ENCODE measurements around the gene GTF3C5.

The GTF3C5 gene

GRCh38 chr9:133030317-133031129, at the start of gene GTF3C5:
TSS of gene GTF3C5 (plus strand) at chr9:133030997. CDS start at chr9:133031012, 15 bp downstream.
- Histone ChIP-seq H3K27ac (peak within 1 kb of the TSS; percentile 58), H3K4me1 (ENCODE audit: low read depth, poor library complexity, severe bottlenecking) (peaks cover 9% of the 10 kb centered on the region), H3K4me2 (peak within 1 kb of the TSS; percentile 76), H3K27me3 (ENCODE audit: insufficient read depth, low read depth) (no peaks in the 10 kb centered on the region), H3K9ac (peak within 1 kb of the TSS; percentile 71), H3K79me2 (ENCODE audit: insufficient read depth, low read depth) (peaks cover 46% of the 10 kb centered on the region), H3K4me3 (IDR thresholded peaks at IDR 0.05; ENCODE audit: insufficient read depth, low read depth, low read length) (no peak within 1 kb of the TSS), H2AFZ (ENCODE audit: low read depth) (peak within 1 kb of the TSS; percentile 79), H3K36me3 (ENCODE audit: insufficient read depth) (no peaks in the 10 kb centered on the region), H4K20me1 (ENCODE audit: insufficient read depth) (no peaks in the 10 kb centered on the region)
- no peak; the same call in 1 of the 2 replicates for TF ChIP-seq CTCF (conservative IDR thresholded peaks at IDR 0.05; ENCODE audit: low read depth, low read length)

GRCh38 chr9:132982458-132982857, 48.3 kb upstream of the GTF3C5 start:
- Histone ChIP-seq H3K27me3 (ENCODE audit: insufficient read depth, low read depth) (peaks cover 89% of the 10 kb centered on the region), H3K27ac (no peak overlapping the region), H3K9ac (no peak overlapping the region), H4K20me1 (ENCODE audit: insufficient read depth) (no peaks in the 10 kb centered on the region), H3K36me3 (ENCODE audit: insufficient read depth) (no peaks in the 10 kb centered on the region), H2AFZ (ENCODE audit: low read depth) (no peak overlapping the region), H3K4me1 (ENCODE audit: low read depth, poor library complexity, severe bottlenecking) (no peaks in the 10 kb centered on the region), H3K4me3 (IDR thresholded peaks at IDR 0.05; ENCODE audit: insufficient read depth, low read depth, low read length) (no peak overlapping the region), H3K79me2 (ENCODE audit: insufficient read depth, low read depth) (no peaks in the 10 kb centered on the region), H3K4me2 (no peak overlapping the region)
- TF ChIP-seq CTCF (conservative IDR thresholded peaks at IDR 0.05; ENCODE audit: low read depth, low read length): no peak

- Histone ChIP-seq H3K79me2 (ENCODE audit: insufficient read depth, low read depth) (no peaks in the 10 kb centered on the region), H3K4me3 (IDR thresholded peaks at IDR 0.05; ENCODE audit: insufficient read depth, low read depth, low read length) (no peak overlapping the region), H3K27ac (no peak overlapping the region), H4K20me1 (ENCODE audit: insufficient read depth) (no peaks in the 10 kb centered on the region), H3K36me3 (ENCODE audit: insufficient read depth) (no peaks in the 10 kb centered on the region), H3K4me2 (no peak overlapping the region), H3K27me3 (ENCODE audit: insufficient read depth, low read depth) (peaks cover 93% of the 10 kb centered on the region), H3K4me1 (ENCODE audit: low read depth, poor library complexity, severe bottlenecking) (no peaks in the 10 kb centered on the region), H3K9ac (no peak overlapping the region), H2AFZ (ENCODE audit: low read depth) (no peak overlapping the region)
- no peak for TF ChIP-seq CTCF (conservative IDR thresholded peaks at IDR 0.05; ENCODE audit: low read depth, low read length)
These were observed 47.2 kb upstream of the GTF3C5 start for GRCh38 chr9:132983491-132984201.

- Histone ChIP-seq H3K4me1 (ENCODE audit: low read depth, poor library complexity, severe bottlenecking) (no peaks in the 10 kb centered on the region), H3K27ac (no peak overlapping the region), H3K27me3 (ENCODE audit: insufficient read depth, low read depth) (peaks cover 87% of the 10 kb centered on the region), H3K4me2 (no peak overlapping the region), H3K36me3 (ENCODE audit: insufficient read depth) (no peaks in the 10 kb centered on the region), H3K9ac (no peak overlapping the region), H3K79me2 (ENCODE audit: insufficient read depth, low read depth) (no peaks in the 10 kb centered on the region), H2AFZ (ENCODE audit: low read depth) (no peak overlapping the region), H3K4me3 (IDR thresholded peaks at IDR 0.05; ENCODE audit: insufficient read depth, low read depth, low read length) (no peak overlapping the region), H4K20me1 (ENCODE audit: insufficient read depth) (no peaks in the 10 kb centered on the region)
- TF ChIP-seq CTCF (conservative IDR thresholded peaks at IDR 0.05; ENCODE audit: low read depth, low read length): no peak
These were observed 46.4 kb upstream of the GTF3C5 start for GRCh38 chr9:132984202-132985070.
